ENCODE data around the gene SMIM31. TPM values are rescaled to one million over a fixed set of nuclear protein-coding genes. Genes with fewer than 3 reads are reported as not detected.

SMIM31 gene
- total and polyA plus RNA-seq, 9 of the 15 experiments (the other 6 are each of a cell fraction or from before 2014, with no cell fraction given), result not detected

DNA sequence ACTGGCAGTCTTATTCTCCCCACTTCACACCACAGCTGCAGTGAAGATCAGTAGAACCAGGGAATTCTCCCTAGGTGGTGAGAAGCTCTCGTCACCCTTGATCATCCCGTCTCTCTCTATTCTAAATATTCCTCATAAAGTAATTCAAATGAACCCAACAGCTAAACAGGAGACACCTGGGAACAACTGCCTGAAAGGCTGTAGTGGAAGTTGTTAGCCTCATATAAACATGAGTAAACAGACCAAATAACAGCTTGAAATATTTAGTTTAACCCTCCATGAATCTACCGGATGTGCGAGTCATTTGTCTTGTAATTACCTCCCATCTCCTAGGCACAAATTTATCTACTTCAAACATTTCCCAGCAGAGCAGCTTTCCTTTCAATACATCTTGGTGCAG, 92.6 kb downstream of the SMIM31 start:
- DNase-seq (ENCODE audit: extremely low read depth in 1 of 4, low spot score in 3 of 4), result no peak
- Histone ChIP-seq H3K79me2 (ENCODE audit: control insufficient read depth, insufficient read depth, low read length) (no peaks in the 10 kb centered on the region), H3K27me3 (ENCODE audit: control insufficient read depth in 2 of 2, insufficient read depth in 2 of 2, low read length in 2 of 2) (no peaks in the 10 kb centered on the region), H3K4me3 (no peak overlapping the region), H3K27ac (ENCODE audit: extremely low read depth, low read depth, low read length) (no peak overlapping the region), H3K9me3 (replicated peaks; ENCODE audit: control insufficient read depth, insufficient read depth, low read depth, low read length) (no peaks in the 10 kb centered on the region), H2AFZ (ENCODE audit: low read depth, low read length) (no peak overlapping the region), H3K4me2 (ENCODE audit: insufficient read depth, low read length) (no peak overlapping the region), H3K4me1 (replicated peaks in 1 of 2; ENCODE audit: control insufficient read depth in 2 of 2, insufficient read depth in 2 of 2, low read length in 2 of 2) (no peaks in the 10 kb centered on the region), H3K9ac (ENCODE audit: insufficient read depth in 1 of 2, low read depth in 2 of 2, low read length in 2 of 2) (no peak overlapping the region), H3K9me1 (ENCODE audit: control insufficient read depth, insufficient read depth, low read length) (no peaks in the 10 kb centered on the region), H4K20me1 (replicated peaks; ENCODE audit: control insufficient read depth, insufficient read depth, low read length) (no peaks in the 10 kb centered on the region), H3K36me3 (ENCODE audit: control insufficient read depth, insufficient read depth, low read length) (no peaks in the 10 kb centered on the region)
- POLR2A ChIA-PET, result interaction anchor here (0.6 kb wide), 1 partner anchor 225 kb away, joined by 3 read pairs; no protein-coding TSS in a partner anchor
- CTCF ChIA-PET (ENCODE audit: low intra/inter-chr PET ratio), result no interaction called here
- in situ Hi-C loops (cut with MboI) (no loop called here), intact Hi-C loops (cut with micrococcal nuclease) (no loop called here)
- ATAC-seq, result no peak
- TF ChIP-seq MAZ (CRISPR knock-in tag; conservative IDR thresholded peaks at IDR 0.05 in 1 of 2, IDR thresholded peaks at IDR 0.05 in 1 of 2) (no peak), ZNF134 (CRISPR knock-in tag; conservative IDR thresholded peaks at IDR 0.05) (no peak), STAT6 (CRISPR knock-in tag; IDR thresholded peaks at IDR 0.05) (no peak), ZBED1 (IDR thresholded peaks at IDR 0.05) (no peak), HNRNPLL (IDR thresholded peaks at IDR 0.05; ENCODE audit: low read depth, low read length, poor library complexity, severe bottlenecking) (no peak), NFIC (IDR thresholded peaks at IDR 0.05) (no peak), HDAC6 (IDR thresholded peaks at IDR 0.05; ENCODE audit: low read depth, low read length) (no peak), PHF21A (IDR thresholded peaks at IDR 0.05; ENCODE audit: borderline replicate concordance, low read depth) (no peak), ZNF232 (CRISPR knock-in tag; IDR thresholded peaks at IDR 0.05) (no peak)
- no peak for FAIRE-seq
- no TSS peak for BruUV-seq (replicated peaks)
- WGBS (ENCODE audit: insufficient coverage, low coverage, missing lambda C conversion rate), result 2% methylated on average over 4 of the region's 4 CpGs
